NCI-H82 treated with DMSO at 0.1 percent for 48 hours (cell line): ENCODE results near the gene CACNA1C.

ENCODE experiments used
- DNase-seq: peaks from one replicate; lab custom pipeline; 2025; ENCODE audit not compliant: unreplicated experiment; lab: John Stamatoyannopoulos, UW

The CACNA1C gene

DNA sequence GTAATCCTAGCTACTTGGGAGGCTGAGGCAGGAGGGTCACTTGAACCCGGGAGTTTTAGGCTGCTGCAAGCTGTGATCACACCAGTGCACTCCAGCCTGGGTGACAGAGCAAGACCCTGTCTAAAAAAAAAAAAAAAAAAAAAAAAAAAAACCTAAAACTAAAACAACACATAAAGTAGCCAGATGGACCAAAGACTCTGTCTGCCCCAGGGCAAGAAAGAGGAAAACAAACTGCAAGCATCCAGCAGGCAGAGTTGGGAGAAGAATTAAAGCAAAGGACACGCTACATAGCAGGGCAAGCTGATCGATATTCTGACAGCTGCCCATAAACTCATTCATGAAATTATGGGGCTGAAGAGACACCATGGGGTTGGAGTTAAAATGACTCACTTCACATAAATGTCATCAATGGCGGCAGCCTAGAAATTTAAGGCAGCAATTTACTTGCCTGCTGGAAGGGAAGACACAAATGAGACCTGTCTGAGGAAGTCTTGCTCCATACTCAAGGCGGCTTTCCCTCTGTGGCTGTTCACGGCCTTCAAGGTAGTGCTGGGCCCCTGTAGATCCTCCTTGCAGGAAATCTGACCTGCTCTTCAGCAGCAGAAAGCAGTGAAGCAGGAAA lies 482.9 kb downstream of the CACNA1C start:
- DNase-seq = no peak

DNA sequence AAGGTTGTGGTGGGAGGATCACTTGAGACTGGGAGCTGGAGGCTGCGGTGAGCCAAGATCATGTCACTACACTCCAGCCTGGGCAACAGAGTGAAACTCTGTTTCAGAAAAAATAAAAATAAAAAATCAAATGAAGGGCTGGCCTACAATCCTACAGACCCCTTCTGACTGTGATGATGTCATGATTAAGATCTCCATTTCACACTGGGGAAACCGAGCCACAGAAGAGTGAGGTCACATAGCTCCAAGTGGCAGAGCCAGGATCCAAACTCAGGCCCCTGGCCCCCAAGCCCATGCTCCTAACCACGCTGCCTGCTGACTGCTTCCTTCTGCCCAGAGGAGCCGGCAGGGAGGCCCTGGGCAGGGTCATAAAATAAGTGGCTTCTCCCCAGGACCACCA lies 483.9 kb downstream of the CACNA1C start:
- no peak for DNase-seq

DNA sequence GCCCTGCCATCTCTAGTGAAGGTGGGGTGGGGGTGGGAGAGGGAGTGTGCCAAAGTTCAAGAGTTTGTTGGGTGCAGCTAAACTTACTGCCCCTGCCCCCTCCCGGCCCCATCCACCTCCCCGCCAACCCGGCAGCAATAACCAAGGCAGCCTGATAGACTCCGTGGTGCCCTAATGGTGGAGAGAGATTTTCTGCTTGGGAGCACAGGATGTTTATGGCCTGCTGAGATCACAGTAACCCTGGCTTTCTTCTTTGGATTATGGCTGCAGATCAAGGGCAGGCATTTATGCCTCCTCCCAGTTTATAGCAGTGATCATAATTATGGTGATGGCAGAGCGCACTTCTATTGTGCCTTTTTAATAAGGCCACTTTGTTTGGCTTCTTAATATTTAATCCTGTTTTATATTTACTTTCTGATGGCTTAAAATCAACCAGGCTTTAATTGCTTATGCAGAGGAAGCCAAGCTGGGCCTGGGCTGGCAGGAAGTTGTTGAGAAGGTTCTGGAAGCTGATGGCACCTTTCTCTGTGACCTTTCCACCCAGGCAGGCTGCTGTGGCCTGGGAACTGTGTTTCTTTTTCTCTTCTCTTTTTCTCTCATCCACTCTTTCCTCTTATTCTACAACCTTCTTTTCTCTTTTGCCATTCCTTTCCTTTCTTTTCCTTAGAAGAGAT lies 485.2 kb downstream of the CACNA1C start:
- no peak for DNase-seq

DNA sequence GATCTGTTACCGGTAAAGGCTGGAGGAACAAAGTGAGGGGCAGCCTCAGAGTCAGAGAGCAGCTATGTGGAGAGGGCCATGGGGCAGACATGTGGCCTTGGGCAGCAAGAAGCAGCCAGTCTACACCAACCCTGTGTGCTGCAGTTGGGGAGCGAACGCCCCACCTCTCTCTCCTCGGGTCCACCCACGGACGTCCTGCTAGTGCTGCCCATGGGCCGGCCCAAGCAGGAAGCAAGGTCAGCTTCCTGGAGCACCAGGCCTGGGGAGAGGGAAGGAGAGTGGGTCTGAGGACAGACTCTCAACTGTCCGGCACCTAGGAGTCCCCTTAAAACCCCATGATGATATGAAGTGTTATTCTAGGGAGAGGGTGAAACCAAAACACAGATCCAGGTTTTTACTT lies 487.2 kb downstream of the CACNA1C start:
- no peak for DNase-seq

DNA sequence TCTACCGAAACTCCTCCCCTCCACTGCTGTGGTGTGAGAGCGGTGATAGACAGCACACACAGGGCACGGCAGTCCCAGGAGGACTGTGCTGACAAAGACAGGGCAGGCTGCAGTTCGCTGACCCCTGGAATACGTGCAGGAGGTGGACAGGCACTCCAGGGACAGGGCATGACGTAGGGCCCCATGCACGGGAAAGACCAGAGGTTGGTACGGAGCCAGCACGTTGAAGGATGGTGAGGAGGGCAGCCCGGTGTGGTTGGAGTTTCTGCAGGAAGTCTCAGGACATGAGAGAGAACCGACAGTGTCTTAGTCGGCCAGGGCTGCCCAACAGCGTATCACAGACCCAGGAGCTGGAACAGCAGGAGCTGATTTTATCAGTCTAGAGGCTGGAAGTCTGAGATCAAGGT lies 487.8 kb downstream of the CACNA1C start:
- no peak for DNase-seq

DNA sequence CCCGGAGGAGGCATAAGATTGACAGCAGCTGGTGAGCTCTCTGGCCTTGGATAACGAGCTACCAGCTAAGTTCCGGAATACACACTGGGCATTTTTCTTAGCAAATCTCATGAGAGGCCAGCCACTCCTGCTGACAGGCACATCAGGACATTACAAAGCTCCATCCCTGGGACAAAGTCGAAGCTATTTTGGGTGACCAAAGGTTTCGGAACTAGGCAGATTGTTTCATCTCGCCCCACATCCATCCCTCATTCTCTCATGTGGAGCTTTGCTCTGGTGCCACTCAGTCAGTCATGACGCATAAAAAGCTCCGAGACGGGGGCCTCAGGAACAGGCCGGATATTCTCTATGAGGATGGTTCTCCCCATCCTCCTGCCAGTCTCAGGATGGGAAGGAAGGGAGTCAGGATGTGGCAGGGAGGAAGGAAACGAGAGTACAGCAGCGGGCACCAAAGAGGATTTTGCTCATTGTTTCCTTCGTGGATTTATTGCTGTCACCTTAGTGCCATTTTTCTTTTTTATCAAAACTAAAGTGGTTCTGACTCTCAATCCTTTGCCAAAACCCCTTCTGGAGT lies 488.9 kb downstream of the CACNA1C start:
- no peak for DNase-seq

DNA sequence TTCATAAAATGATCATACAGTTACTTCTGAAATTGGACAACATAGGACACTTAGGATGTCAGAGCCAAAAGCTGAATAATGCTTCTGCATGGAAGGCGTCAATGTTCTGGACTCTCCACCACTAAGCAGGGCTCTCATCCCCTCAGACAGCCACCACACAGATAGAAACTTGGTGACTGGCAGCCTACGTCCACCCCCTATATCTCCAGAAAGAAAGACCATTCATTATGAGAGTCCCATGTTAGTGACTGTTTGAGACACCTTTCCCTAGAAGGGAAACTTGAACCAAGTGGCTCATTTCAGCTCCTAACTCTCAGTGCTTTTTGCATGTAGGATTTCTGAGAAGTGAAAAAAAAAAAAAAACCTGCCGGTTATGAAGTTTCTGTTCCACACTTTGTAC lies 491.0 kb downstream of the CACNA1C start:
- no peak for DNase-seq

DNA sequence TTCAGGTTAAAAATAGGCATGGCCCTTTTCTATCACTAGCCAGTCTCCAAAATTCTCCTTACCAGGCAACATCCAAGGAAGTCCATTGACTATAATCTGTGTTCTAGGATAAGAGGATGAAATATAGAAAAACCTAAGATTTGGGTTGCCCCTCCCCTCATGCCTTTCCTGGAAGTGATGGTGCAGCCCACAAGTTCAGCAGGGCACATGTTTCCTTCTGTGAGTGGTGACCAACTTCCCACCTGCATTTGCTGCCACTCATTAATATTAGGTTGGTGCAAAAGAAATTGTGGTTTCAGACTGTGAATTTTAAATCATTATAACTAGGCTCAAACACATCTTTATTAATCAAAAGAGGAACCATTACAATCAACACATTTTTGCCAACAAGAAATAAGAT lies 491.4 kb downstream of the CACNA1C start:
- no peak for DNase-seq

DNA sequence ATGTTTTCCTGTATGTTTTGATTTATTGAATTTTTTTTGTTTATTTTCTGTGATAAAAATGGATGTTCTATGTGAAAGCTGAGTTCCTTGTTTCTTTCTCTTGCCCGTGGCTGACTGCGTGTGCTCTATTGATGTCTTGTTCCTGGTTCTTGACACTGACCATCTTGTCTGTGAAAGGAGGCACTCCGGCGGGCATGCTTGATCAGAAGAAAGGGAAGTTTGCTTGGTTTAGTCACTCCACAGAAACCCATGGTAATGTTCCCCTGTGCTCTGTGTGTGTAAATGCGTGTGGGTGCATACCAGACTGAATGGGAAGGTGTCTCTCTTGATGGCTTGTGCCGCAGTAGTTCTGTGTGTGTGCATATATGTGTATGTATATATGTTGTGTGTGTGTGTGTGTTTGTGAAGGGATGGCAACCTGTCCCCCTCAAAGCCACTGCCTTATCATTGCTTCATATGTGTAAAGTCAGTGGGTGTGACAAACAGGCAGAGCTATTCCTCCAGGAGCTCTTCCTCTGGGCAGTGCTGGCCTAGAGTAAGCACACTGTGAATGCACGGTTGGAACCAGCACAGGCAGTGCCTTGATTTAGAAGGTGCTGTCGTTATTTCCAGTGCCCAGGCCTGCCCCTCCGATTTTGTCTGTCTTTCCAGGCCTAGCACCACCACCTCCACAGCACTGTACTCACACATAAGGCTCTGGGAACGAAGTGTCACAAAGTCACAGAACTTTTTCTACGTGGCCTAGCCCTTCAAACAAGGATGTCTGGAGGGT lies 494.7 kb downstream of the CACNA1C start:
- DNase-seq = no peak

DNA sequence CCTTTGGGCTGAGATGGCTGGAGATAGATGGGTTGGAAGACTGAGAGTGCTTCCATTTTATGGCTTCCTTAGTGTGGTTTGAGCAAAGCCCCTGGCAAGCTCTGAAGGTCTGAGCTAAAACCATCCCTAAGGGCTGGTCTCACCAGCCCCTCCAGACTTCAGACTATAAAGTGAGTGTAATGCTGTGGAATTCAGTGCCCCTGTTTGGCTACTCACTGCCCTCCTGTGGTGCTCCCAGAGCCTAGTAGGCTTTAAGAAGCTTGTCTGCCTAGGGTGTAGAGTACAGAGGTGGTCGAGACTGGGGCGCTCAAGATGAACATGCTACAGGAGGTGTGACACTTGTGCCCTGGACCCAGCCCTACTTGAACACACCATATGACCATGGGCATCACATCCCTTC lies 495.3 kb downstream of the CACNA1C start:
- no peak for DNase-seq

DNA sequence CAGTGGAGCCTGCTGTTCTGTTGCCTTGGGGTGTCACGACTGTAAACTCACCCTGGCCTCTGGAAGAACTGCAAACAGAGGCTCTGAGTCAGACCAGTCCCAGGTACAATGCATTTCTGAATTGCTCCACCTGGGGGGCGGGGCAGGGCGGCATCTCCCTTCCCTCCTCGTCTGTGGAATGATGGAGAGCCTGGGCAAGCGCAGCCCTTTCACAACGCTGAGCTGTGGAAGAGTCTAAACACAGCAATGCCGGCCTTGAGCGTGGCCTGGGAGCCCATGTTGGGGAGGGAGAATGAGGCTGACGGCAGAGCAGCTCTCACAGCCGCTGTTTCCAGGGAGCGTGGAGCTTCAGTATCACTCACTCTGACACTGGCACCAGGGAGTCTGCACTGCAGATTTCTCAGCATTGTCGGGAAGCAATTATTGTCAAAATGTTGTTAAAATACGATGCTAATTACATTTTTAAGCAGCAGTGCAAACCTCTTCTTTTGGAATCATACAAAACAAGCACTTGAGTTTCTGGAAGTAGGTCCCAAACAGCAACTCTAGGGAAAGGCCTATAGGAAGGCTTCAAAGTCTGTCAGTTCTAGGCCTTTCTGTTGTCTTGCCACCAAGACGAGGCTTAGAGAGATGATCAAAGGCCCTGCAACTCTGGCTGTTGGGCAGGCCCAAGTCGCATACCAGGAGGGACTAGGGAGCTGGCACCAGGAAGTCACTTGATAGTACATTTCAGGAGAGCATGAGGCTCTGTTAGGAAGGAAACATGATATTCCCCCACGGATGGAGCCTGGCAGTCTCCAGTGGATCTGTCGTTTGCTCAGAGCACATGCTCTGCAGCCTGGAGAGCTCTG lies 498.0 kb downstream of the CACNA1C start:
- DNase-seq = no peak

DNA sequence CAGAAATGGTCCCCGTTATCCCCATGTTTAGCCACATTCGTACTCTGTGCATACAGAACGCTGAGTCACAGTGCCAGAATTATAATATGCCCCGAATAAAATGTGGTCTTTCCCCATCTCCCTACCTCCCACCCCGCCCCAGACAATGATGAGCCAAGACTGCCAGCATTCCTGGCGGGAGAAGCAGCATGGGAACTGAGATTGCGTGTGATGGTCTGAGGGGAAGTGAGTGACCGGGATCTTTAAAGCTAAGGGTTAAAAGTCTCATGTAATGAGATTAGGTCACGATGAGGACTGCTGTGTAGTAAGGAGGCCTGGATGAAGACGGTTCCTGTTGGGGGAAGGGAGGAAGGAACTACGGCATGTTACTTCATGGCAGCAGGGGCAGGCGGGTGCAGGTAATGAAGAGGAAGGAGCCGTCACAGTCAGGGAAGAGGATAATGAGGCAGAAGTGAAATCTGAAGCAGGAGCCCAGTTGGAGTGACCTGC lies 498.7 kb downstream of the CACNA1C start:
- DNase-seq = no peak

DNA sequence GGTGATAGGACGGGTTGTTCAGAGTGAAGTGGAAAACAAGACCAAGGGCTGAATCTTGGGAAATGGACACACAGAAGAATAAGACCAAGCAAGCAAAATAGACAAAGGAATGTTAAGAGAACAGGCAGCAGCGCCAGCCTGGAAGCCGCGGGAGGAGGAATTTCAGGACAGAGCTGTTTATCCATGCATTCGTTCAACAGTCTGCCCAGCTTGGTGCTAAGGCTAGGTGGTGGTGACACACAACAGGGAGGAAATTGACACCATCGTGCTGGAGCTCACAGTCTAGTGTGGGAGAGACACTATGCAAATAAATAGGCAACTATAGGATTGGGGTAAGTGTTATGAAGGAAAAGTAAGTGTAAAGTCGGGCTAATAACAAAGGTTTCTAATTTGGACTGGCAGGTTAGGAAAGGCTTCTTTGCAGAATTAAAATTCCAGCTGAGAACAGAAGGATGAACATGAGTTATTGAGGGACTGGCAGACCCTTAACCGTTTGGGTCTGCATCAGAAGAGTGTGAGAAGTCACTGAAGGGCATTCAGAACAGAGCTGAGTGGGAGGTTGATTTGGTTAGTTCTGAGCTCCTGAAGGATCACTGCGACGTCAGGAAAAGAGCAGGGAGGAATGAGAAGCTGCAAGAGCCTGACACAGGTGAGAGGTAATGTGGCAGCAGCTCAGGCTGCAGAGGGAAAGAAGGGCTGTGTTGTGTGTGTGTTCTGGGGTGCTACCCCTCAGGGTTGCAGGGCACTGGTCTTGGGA lies 499.4 kb downstream of the CACNA1C start:
- no peak for DNase-seq

DNA sequence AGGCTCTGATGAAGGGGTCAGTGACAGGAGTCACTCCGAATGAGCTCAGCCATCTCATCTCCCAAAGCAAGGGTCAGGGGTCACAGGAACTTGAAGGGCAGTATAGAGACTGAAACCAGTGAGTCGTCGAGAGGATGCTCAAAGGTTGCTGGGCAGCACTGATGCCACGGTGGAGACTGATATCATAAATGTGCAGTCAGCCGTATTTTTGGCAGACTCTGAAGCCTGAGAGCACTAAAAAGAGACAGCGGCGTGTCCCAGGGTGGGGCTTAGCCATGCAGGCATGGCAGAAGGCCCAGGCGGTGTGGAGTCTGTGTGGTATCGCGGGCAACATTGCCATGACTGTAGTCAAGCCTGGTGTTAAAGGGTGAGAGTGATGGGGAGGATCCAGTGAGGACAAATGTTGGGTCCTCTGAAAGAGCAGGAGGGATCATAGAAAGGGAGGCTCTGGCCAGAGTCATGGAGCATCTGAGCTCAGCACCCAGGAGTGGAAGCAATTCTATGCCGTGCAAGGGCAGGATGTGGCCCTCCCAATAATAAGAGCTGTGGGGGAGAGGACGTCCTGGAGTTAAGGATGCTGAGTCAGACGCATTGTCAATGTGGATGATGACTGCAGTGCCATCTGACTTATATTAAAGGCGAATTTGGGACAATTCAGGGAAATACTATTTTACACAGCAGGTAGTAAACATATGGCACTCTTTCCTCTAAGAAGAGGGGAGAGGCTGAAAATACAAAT lies 500.8 kb downstream of the CACNA1C start:
- no peak for DNase-seq

DNA sequence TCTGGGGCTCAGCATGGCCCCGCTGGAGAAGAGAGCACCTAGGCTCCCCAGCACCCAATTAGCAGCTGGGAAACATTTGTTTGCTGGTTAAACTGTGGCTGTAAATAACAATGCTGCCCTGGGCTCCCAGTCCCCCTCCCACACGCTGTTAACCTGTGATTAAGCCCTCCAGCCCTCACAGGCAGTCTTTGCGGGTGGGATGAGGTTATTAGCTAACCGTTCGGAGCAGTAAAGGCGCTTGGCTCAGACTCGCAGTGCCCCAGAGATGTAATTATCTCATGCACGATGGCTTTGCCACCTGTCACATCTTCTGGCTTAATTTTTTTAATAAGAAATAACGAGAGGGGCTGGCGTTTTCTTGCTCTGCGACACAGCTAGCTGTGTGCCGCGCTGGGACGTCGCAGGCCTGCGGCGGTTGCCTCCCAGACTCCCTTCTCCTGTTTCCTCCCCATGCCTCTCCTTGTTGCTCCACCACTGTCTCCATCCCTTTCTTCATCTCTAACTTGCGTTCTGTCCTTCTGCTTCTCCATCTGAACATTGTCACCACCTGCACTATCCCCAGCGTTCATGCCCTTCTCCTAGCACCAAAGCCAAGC lies 502.8 kb downstream of the CACNA1C start:
- DNase-seq = peak; percentile 87

DNA sequence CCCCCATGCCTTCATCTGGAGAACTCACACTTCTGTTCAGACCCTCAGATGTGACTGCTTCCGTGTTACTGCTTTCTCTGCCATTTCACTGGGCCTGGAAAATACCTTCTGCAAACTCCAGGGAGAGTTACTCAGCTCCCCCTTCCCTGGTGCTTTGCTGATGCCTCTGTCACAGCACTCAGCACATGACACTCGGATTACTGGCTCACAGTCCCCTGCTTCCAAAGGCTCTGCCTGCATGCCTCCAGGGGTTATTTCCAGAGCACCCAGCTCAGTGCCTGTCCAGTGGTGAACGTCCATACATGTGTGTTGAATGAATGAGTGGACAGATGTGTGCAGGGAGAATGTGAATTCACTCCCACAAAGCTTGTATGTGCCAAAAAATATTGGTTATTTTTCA lies 504.8 kb downstream of the CACNA1C start:
- DNase-seq = no peak

DNA sequence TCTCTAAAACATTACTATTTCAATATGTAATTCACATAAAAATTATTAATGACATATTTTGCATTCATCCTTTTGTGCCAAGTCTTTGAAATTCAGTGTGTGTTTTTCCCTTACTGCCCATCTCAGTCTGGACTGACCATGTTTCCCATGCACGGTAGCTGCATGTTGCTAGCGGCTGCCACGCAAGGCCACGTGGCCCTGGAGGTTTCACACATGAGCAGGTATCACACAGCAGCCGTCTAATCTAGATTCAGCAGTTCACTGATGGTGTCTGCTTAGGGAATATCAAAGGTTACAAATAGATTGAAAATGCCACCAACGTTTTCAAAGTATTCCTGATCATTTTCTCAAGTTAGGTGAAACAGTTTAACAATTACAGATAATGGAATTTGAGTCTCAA lies 507.1 kb downstream of the CACNA1C start:
- no peak for DNase-seq

DNA sequence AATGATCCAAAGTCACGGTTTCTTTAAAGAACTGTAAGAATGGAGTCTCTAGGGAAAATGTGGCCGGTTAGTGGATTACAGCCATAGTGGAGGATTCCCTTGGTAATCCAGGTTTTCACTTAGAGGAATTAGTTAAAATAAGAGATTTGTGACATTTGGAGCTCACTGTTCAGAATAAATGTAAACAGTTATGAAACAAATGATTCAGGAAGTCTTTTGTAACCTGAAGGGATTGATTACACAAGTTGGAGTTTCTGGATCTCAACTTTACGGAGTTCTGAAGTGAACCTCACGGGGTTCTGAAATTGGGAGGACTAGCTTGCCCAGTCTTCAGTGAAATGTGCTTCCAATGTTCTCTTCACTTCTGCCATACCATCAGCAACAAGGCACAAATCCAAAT lies 507.6 kb downstream of the CACNA1C start:
- no peak for DNase-seq

DNA sequence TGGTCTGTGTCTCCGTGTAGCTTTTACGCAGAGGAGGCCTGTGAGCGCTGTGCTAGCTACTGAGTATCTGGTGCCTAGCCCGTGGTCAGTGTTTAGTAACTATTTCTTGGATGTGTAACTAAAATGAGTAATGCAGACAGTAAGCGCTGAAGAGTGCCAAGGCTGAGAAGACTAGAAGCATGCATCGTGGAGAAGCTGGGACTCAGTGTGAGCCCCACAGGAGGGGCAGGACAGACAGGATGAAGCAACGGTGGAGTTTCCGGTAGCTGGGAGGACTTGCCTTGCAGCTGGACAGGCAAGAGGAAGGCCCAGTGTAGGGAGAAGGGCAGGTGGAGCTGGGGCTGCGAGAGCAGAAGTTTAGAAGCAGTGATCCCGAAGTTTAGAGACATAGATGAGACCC lies 508.6 kb downstream of the CACNA1C start:
- DNase-seq = no peak
